ENCODE measurements around the gene TTLL7.

TTLL7 gene

DNA sequence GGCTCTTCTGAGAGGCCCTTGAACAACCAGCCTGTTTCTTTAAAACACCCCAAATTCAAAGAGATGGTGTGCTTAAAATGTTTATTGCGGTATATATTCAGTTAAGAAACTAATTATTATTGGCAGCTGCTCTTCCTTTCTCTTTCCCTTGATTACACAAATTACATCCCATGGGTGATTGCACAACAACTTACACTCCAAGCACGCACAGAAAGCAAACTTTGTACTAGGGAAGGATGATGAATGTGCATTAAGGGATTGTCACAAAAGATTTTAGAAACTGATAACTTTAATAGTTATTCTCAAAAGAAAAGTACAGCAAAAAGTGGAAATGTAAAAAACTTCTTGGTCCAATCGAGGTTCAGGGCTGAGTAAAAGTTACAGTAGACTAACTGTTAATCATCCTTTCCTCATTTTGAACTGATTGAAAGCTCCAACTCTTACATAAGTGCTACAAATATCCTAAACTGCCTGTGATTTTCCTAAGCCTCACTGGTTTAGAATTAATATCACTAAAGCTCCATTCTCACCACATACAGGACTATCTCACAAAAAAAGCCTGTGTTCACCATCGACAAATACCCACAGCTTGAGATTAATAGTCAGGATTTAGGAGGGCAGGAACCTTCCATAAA lies 153.4 kb downstream of the TTLL7 start:
- no peak for DNase-seq (ENCODE audit: insufficient read length, low spot score)
- FAIRE-seq = peak; percentile 86
- TF ChIP-seq, protein P1, sequence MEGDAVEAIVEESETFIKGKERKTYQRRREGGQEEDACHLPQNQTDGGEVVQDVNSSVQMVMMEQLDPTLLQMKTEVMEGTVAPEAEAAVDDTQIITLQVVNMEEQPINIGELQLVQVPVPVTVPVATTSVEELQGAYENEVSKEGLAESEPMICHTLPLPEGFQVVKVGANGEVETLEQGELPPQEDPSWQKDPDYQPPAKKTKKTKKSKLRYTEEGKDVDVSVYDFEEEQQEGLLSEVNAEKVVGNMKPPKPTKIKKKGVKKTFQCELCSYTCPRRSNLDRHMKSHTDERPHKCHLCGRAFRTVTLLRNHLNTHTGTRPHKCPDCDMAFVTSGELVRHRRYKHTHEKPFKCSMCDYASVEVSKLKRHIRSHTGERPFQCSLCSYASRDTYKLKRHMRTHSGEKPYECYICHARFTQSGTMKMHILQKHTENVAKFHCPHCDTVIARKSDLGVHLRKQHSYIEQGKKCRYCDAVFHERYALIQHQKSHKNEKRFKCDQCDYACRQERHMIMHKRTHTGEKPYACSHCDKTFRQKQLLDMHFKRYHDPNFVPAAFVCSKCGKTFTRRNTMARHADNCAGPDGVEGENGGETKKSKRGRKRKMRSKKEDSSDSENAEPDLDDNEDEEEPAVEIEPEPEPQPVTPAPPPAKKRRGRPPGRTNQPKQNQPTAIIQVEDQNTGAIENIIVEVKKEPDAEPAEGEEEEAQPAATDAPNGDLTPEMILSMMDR (IDR thresholded peaks at IDR 0.05; ENCODE audit: insufficient read depth, missing control alignments) = no peak

DNA sequence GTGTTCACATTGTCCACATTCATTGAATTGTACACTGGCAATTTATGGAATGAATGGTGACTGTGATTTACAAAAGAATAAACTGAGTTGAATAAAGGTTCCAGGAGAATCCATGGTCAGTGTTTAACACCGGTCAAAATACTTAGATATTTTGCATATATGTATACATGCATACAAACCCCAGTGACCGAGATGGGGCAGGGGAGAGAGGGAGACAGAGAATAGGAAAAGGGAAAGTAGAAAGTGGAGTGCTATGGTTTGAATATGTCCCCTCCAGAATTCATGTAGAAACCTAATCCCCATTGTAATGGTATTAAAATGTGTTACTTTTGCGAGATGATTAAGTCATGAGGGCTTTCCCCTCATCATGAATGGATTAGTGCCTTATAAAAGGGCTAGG lies 154.4 kb downstream of the TTLL7 start:
- FAIRE-seq (no peak), DNase-seq (ENCODE audit: insufficient read length, low spot score) (no peak)
- TF ChIP-seq, protein P1 (IDR thresholded peaks at IDR 0.05; ENCODE audit: insufficient read depth, missing control alignments) = no peak

DNA sequence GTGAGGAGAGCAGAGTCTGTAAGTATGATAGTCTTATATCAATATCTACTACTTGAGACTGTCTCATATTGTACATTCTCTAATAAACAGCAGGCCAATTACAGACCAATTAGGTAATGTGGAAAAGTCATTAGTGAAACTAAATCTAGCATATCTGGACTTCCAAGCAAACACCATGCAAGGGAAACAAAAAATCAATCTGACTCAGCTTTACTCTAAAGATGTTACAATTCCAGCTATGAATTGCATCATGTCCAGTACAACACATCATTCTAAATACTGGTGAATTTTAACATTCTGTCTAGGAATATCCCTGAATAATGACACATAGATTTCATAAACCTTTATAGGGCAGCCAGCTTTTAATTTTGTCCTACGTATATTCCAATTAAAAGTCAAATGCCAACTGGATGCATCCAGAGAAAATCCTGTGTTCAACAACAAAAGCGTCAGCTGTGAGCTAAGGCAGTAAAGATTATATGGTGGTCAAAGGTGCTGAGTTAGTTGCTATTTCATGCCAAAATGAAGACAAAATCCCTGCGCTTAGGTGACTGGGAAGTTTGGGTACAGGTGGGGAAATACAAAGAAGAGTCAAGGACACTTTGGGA lies 159.3 kb downstream of the TTLL7 start:
- no peak for DNase-seq (ENCODE audit: insufficient read length, low spot score)
- FAIRE-seq = no peak

GRCh38 chr1:83838573-83838972 lies 160.4 kb downstream of the TTLL7 start:
- FAIRE-seq (no peak), DNase-seq (ENCODE audit: insufficient read length, low spot score) (no peak)
- TF ChIP-seq, protein P1 (IDR thresholded peaks at IDR 0.05; ENCODE audit: insufficient read depth, missing control alignments) = no peak

More for the DNA sequence above, 159.3 kb downstream of the TTLL7 start:
- TF ChIP-seq, protein P1 (IDR thresholded peaks at IDR 0.05; ENCODE audit: insufficient read depth, missing control alignments) = no peak

DNA sequence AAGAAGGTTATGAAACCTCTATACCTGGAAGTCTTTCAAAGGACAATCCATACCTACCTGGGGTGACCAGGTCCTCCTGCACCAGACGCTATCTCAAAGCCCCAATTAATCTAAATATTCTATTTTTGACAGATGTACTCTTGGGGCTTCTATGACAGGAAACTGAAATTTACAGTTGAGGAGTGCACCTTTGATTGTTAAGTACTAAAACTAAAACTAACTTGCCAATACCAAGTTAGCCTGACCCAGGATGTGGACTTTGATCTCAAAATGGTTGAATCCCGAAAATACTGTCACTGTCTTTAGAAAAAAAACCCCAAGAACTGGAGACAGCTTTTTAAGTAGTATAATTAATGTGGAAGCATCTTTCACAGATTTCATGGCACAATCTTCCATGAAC lies 162.4 kb downstream of the TTLL7 start:
- TF ChIP-seq, protein P1 (IDR thresholded peaks at IDR 0.05; ENCODE audit: insufficient read depth, missing control alignments) = no peak
- FAIRE-seq (no peak), DNase-seq (ENCODE audit: insufficient read length, low spot score) (no peak)

- DNase-seq (ENCODE audit: insufficient read length, low spot score) = no peak
- TF ChIP-seq, protein P1 (IDR thresholded peaks at IDR 0.05; ENCODE audit: insufficient read depth, missing control alignments) = no peak
- no peak for FAIRE-seq
These were observed 164.2 kb downstream of the TTLL7 start for GRCh38 chr1:83834621-83835264.

DNA sequence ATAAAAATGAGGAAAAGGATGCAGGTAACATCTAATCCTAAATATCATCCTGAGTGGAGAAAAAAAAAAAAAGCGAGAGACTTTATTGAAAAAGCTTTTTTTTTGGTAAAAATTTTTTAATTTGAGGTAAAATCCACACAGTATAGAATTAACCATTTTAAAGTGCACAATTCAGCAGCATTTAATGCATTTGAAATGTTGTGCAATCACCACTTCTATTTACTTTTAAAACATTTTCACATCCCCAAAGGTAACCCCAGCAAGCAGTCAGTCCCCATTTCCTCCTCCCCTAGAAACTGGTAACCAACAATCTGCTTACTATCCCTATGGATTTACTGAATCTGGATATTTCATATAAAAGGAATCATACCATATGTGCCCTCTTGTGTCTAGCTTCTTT lies 166.7 kb downstream of the TTLL7 start:
- FAIRE-seq = no peak
- TF ChIP-seq, protein P1 (IDR thresholded peaks at IDR 0.05; ENCODE audit: insufficient read depth, missing control alignments) = no peak
- DNase-seq (ENCODE audit: insufficient read length, low spot score) = no peak
